ENCODE data around the gene HLA-DRA.
"Not testable (repeated sequence)": the region's sequence is repeated elsewhere in the genome, so short reads cannot be mapped to it uniquely, and the experiment has no call there.

HLA-DRA gene

DNA sequence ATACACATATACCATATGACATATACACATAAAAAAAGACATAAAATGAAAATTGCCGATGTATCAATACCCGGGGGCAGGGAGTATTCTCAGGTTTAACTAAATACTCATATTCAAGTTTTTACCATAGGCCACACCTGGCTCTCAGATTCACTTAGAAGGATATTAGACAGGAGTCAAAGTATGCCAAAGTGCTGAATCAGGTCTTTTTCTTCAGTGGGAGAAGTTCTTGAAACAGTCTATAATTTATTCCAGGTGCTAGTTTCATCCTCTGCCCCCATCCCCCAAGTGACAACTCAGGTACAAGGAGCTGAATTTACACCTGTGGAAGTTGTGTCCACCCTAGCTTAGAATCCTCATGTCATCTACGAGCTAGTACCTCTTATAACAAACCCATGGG lies 8.5 kb upstream of the HLA-DRA start:
- DNase-seq, result no peak
- no peak for ATAC-seq

DNA sequence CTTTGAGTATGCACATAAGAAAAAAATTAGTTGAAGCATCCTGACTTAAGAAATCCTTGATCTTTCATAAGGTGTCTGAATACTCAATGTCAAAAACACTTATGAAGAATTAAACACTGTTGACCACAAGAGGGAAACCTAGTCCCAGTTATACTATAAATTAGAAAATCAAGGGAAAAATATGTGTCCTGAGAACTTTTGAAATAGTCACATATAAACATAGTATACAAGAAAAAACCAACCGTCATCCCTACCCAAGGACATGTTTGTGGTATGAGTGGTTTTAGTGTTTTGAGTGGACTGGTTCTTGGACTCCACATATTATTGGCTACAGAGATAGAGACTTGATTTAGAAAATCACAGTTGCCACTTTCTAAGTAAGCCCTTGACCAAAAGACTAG lies 7.6 kb upstream of the HLA-DRA start:
- DNase-seq, result no peak
- ATAC-seq, result no peak

DNA sequence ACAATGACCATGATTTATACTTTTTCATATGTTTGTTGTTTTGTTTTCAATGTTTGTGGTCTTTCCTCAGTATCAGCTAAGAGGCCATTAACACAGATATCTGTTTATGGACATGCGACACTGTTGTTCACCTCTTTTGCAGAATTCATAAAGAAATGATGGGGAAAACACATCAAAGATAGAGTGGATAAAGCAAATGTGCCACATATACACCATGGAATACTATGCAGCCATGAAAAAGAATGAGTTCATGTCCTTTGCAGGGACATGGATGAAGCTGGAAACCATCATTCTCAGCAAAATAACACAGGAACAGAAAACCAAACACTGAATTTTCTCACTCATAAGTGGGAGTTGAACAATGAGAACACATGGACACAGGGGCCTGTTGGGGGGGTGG lies 5.7 kb upstream of the HLA-DRA start:
- ATAC-seq, DNase-seq: not testable (repeated sequence)

DNA sequence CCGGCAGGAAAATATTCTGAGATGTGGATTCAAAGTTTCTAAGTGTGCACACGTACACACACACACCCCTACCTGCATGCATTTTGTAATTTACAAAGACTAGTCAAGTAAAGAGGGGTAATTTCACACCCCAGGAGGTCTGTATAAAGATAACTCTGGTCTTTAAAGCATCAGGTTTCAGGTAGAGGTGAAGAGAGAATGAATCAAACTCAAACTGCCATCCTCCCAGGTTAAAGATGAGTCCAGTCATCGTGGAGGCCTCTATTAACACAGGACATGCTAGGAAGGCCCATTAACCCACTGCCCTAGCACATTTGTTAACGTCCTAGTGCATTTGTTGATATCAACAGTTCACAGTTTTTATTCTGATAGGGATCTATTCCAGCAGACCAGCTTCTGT lies 3.5 kb upstream of the HLA-DRA start:
- ATAC-seq (no peak), DNase-seq (no peak)

DNA sequence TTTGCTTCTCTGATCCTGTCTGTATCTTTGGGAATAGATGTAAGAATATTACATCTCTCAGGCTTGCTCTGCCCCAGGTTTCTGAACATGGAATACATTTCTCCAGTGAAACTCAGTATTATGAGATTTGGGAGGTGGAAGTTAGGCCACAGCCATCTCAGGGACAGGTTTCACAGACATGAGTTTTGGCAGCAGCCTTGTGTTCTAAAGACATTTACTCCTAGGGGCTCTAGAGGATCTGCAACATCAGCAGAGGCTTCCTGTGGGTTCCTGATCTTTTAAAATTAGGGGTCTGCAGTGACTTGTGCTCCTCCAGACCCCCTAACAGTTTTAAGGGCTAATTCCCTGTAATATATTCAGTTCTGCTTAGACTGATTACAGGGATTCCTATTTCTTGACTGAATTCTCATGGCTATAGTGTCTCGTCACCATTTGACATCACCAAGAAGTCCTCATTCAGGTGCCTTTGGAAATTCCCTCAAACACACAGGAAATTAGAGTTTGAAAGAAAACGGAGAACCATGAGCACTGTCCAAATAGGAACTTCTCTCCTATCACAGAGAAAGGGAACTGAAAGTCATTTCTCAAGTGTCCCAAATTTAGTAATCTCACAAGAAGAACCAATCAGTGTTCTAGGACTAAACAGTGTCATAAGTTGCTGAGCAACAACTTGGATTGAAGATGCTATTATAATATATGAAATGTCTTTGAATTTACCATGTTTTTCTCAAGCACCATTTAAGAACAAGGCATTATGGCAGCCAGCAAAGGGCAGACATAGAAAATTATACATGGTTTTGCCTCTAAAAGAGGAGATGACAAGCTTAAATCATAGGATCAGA lies 2.5 kb upstream of the HLA-DRA start:
- ATAC-seq, result peak; percentile 76

DNA sequence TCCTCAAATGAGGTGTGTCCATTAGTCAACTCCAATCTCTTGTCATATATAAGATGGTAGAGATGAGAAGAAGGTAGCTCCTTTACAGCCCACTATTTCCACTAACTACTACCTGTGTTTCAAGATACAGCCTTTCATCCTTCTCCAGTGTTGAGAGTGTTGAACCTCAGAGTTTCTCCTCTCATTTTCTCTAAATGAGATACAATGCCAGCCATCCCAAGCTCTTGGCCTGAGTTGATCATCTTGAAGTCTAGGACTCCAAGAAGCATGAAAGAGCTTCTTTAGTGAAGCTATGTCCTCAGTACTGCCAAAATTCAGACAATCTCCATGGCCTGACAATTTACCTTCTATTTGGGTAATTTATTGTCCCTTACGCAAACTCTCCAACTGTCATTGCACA lies 548 bp upstream of the HLA-DRA start:
- ATAC-seq (no peak), DNase-seq (no peak)

More for the DNA sequence above, 2.5 kb upstream of the HLA-DRA start:
- DNase-seq, result no peak

DNA sequence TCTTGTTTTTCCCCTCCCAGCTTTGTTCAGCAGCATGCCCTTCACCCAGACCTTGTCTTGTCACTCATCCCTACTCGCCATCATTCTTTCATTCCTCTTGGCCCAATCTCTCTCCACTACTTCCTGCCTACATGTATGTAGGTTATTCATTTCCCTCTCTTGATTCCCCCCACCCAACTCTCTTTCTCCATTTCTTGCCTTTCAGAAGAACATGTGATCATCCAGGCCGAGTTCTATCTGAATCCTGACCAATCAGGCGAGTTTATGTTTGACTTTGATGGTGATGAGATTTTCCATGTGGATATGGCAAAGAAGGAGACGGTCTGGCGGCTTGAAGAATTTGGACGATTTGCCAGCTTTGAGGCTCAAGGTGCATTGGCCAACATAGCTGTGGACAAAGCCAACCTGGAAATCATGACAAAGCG lies 2.6 kb downstream of the HLA-DRA start:
- DNase-seq (no peak), ATAC-seq (no peak)

DNA sequence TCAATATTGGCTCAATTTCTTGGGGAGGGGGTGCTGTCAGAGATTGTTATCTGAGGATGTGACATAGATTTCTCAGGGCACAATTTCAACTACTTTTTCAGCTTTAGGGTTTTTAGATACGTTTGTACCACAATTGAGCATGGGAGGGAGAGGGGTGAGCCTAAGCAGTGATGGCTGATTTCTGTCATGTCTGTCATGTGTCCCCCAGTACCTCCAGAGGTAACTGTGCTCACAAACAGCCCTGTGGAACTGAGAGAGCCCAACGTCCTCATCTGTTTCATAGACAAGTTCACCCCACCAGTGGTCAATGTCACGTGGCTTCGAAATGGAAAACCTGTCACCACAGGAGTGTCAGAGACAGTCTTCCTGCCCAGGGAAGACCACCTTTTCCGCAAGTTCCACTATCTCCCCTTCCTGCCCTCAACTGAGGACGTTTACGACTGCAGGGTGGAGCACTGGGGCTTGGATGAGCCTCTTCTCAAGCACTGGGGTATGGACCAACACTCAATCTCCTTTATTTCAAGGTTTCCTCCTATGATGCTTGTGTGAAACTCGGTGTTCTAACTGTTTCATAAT lies 3.4 kb downstream of the HLA-DRA start:
- ATAC-seq, result no peak
- no peak for DNase-seq

DNA sequence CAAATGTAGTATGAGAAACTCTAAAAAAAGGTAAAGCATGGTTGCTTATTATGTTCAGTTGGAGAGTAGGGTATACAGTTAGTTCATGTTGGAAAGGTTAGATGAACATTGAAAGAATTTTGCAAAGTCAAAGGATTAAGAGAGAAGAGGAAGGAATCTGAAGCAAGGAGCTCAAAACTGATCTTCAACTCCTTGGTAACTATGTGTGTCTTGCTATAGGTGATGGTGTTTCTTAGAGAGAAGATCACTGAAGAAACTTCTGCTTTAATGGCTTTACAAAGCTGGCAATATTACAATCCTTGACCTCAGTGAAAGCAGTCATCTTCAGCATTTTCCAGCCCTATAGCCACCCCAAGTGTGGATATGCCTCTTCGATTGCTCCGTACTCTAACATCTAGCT lies 4.7 kb downstream of the HLA-DRA start:
- ATAC-seq (no peak), DNase-seq (no peak)

DNA sequence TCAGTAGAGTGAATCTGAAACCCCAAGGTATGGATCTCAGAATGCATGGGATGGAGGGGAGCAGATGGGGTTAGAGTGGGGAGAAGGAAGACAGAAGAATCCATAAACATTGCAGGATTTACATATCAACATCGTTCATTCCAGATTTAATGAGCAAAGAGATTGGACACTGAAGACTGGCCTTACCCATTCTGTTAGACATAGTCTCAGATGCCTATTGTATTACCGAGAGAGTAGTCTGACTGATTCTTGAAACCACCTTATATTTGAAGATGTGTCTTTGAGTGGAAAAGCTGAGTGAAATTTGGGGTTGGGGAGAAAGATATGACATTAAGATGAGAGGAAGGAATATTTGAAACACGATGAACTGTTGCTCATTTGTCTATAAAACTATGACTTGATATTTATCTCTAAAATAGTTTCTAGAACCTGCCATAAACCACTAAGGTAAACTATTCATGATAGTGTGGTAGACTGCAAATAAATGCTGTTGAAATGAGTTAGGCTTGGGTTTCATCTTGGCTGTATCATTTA lies 5.7 kb downstream of the HLA-DRA start:
- peak; percentile 57 for ATAC-seq
- DNase-seq, result no peak

DNA sequence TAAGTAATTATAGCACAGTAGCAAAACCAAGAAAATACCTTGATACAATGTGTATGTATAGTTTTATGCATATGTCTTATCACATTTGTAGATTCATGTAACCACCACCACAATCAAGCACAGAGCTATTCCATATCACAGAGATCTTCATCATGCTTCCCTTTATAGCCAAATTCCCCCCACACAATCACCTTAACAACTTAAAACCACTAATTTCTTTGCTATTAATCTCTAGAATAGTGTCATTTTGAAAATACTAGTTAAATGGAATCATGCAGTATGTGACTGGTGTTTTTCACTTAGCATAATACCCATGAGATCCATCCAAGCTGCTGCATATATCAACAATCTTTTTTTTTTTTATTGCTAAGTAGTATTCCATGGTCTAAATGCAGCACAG lies 8.2 kb downstream of the HLA-DRA start:
- DNase-seq, result no peak
- ATAC-seq, result no peak

DNA sequence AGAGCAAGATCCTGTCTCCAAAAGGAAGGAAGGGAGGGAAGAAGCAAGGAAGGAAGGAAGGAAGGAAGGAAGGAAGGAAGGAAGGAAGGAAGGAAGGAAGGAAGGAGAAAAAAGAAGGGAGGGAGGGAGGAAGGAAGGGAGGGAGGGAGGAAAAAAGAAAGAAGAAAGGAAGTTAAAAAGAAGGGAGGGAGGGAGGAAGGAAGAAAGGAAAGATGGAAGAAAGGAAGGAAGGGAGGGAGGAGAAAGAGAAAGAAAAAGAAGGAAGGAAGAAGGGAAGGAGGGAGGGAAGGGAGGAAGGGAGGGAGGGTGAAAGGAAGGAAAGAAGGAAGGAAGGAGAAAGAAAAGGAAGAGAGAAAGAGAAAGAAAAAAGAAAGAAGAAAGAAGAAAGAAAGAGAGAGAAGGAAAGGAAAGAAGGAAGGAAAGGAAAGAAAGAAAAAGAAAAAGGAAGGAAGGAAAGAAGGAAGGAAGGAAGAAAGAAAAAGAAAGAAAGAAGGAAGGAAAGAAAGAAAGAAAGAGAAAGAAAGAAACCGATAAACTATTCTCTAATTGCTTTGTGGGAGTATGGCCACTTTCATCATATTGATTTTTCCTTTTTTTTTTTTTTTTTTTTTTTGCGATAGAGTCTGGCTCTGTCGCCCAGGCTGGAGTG lies 9.5 kb downstream of the HLA-DRA start:
- DNase-seq, result no peak
- no peak for ATAC-seq

DNA sequence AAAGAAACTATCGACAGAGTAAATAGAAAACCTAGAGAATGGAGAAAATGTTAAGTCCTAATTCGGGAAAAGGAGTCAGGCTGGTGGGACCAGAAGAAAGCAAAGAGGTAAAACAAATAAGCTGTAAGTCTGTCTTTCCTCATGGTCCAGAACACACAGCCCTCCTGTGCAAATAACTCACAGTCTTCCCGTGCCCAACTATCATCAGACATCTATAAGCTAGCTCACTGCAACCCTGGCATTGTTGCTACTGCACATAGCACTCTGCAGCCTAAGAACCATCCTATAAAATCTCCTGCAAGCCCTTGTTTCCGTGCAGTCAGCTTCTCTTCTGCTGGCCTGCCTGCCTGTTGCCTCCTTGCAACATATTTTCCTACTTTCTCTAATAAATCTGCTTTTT lies 17.4 kb downstream of the HLA-DRA start:
- DNase-seq (no peak), ATAC-seq (no peak)

DNA sequence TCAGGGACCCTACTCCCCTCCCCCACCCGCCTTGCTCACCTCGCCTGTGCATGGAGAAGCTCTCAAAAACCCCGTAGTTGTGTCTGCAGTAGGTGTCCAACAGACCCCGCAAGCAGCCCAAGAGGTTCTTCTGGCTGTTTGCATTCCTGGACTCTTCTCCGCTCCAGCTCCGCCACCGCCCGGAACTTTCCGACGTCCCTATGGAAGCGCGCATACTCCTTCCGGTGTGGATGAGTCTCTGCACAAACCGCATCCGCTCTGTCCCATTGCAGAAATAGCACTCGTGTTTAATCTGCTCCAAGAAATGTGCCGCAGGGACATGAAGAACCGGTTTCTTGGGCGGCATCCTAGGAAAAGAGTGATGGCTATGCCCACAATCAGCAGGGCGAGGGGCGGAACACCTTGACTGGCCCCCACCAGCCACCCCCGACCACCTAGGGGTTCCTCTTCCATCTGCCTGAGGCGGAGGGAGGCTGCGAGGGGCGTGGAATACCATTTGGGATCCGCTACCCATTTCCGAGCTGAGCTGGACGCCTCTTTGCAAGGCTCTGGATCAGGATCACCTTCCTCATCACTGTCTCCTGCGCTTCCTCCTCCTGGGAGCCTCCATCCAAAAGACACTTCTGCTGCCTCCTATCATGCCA lies 20.2 kb downstream of the HLA-DRA start:
- no peak for DNase-seq
- no peak for ATAC-seq

DNA sequence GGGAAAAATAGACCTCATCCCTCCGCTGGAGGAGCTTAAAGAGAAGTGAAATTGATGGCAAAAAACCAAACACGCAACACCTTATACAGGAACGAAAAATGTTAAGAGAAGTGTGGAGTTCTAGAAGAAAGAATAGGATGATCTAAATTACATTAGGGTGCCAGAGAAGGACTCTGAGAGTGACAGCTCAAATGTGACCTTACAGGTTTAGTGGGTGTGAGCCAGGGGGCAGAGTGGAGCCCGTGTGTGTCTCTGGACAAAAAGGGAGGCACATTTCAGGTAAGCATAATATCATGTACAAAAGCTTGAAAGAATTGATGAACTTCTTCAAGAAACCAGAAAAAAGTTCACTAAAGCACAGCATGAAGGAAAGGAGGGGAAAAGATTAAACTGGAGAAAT lies 20.8 kb downstream of the HLA-DRA start:
- ATAC-seq, result no peak
- DNase-seq, result no peak

DNA sequence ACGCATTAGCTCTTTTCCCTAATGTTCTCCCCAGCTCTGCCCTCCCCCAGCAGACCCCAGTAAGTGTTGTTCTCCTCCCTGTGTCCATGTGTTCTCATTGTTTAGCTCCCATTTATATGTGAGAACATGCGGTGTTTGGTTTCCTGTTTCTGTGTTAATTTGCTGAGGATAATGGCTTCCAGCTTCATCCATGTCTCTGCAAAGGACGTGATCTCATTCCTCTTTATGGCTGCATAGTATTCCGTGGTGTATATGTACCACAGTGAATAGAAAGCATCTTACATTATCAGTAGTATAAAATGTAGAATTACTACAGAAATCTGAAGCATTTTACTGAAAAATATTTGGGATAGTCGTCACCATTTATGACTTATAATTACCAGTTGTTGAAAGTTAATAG lies 21.8 kb downstream of the HLA-DRA start:
- ATAC-seq (no peak), DNase-seq (no peak)

DNA sequence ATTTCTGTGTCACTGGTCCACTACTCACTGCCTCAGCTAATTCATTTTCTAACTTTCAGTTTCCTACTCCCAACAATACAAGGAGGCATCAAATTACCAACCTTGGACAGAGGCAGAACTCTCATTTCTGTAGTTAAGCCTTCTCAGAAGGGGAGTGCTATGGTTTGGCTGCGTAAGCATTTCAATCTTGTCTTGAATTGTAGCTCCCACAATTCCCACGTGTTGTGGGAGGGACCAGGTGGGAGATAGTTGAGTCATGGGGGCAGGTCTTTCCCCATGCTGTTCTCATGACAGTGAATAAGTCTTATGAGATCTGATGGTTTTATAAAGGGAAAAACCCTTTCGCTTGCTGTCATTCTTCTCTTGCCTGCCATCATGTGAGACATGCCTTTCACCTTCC lies 22.9 kb downstream of the HLA-DRA start:
- DNase-seq, result peak; percentile 60

DNA sequence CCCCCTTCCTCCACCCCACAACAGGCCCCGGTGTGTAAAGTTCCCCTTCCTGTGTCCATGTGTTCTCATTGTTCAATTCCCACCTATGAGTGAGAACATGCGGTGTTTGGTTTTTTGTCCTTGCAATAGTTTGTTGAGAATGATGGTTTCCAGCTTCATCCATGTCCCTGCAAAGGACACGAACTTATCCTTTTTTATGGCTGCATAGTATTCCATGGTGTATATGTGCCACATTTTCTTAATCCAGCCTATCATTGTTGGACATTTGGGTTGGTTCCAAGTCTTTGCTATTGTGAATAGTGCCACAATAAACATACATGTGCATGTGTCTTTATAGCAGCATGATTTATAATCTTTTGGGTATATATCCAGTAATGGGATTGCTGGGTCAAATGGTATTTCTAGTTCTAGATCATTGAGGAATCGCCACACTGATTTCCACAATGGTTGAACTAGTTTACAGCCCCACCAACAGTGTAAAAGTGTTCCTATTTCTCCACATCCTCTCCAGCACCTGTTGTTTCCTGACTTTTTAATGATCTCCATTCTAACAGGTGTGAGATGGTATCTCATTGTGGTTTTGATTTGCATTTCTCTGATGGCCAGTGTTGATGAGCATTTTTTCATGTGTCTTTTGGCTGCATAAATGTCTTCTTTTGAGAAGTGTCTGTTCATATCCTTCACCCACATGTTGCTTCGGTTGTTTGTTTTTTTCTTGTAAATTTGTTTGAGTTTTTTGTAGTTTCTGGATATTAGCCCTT lies 28.2 kb downstream of the HLA-DRA start:
- ATAC-seq, result not testable (repeated sequence)

More for the DNA sequence above, 22.9 kb downstream of the HLA-DRA start:
- ATAC-seq, result peak; percentile 95

DNA sequence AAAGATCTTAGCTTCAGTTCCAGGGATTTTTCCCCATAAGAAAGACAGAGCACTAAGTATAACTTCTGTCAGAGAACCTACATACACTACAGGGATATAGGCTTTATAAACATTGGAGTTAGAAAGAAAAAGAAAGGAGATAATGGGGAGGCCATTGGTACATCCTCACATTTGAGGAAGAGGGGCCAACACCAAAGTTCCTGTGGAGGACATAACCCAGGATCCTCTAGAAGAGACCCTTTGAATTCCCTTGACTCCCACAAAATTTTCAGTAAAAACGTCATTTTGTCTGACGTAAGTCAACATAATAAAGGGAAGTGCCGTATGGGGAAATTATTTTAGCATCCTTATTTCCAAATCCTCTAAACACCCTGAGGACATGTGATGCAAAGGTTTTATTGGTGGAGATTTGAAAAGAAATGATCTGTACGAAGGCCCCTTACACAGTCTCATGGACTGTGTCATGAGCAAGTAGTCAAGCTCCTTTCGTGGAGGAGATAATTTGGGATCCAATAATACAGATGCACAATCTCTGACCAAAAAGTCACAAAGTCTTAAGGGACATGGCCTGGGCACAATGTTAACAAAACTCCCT lies 33.2 kb downstream of the HLA-DRA start:
- no peak for ATAC-seq
- no peak for DNase-seq

More for the DNA sequence above, 28.2 kb downstream of the HLA-DRA start:
- DNase-seq, result not testable (repeated sequence)

DNA sequence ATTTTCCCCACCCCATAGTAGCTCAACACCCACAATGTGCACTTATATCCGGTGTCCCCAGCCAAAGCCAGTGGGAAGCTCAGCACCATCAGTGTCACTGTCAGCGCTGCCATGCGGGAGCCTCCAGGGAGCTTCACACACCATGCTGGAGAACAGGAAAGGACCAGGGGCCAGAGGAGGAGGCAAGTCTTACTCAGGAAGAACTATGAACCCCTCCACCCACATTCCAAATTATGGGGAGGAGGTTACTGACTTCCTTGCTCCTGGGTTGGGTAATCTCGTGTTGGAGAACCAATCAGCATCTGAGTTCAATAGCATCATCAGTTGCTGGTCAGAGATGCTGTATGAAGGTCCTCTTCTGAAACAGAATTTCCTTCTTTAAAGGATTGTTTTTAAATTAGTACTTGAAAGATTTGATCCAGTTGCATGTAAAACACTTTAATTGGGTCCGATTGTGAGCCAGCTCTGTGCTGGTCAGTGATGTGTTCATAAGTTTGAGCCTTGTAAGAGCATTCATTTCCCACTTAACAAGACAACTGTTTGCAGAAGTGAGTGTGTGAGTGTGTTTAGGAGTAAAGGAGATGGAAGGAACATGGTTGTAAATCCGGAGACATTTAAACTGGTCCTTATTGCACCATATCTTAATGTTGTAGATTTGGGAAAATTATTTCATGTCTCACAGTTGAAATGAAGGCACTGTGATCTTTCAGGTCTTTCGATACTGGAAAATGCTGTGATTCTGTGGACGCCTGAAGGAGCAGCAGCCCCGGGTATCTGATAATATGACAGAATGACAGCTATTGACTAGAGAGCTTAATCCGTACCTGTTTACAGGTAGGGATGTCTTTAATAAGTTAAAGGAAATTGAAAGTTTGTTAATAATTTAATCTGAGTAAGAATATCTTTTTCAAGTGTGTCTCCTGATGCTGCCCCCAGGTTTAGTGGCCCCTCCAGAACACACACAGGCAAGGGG lies 34.0 kb downstream of the HLA-DRA start:
- peak; percentile 87 for ATAC-seq
- not testable (repeated sequence) for DNase-seq
